HG03097 (cell line): Measurements from ENCODE around the gene ANTXR2.
"Not testable (repeated sequence)": the region's sequence is repeated elsewhere in the genome, so short reads cannot be mapped to it uniquely, and the experiment has no call there.

Experiments
- ATAC-seq: cut with Tn5 transposase; IDR thresholded peaks from one replicate; pipeline ENCODE4 v1.9.1; 2021; ENCODE audit not compliant: unreplicated experiment, low FRiP score

ANTXR2 gene

DNA sequence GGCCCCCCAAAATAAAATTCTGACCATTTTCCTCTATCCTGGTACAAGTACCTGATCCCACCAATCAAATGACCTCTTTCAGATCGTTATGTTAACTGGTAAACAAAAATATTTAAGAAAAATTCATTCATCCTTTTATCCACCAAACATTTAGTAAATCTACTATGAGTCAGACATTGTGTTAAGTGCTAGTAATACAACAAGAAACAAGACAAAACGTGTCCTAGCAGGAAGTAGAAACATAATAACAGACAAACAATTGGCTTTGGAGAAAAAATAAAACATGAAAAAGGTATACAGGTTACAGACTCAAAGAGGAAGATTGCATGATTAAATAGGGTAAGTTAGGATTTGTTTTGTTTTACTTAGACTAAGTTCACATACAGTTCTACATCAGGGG, 43.7 kb downstream of the ANTXR2 start:
- no peak for ATAC-seq

- ATAC-seq = no peak
These were observed 45.4 kb downstream of the ANTXR2 start for GRCh38 chr4:80027611-80028010.

GRCh38 chr4:80026100-80026499, 46.9 kb downstream of the ANTXR2 start:
- ATAC-seq = no peak

- ATAC-seq = no peak
These were observed 48.7 kb downstream of the ANTXR2 start for GRCh38 chr4:80024335-80024734.

- no peak for ATAC-seq
These were observed 50.7 kb downstream of the ANTXR2 start for GRCh38 chr4:80022282-80022681.

DNA sequence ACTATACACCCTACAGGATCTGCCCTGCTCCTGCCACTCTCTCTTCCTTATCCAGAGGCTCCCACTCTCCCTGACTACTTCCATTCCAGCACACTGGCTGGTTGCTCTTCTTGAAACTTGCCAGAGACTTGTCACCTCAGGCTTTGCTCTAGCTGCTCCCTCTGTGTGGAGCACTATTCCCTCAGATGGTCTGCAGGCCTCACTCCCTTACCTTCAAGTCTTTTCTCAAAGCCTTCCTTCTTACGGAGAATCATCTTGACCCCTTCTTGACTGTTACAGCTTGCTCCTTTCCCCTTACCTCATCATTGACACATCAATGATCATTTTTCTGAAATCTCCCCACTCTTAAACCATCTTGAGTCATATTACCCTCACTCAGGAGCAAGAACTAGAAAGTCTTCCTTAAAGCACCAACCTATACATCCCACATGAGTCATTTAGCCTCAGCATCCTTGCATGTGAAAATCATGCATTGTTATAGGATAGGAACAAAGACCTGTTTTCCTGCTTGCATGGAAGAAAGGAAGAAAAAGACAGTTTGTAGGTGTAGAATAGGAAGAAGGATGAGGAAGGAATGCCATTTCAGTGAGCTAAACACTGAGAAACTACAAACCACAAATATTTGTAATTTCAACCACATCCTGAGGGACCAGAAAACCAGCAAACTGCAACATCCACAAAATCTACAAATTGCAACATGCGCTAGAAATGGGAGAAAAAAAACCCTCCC, 55.7 kb downstream of the ANTXR2 start:
- ATAC-seq = peak; percentile 66

DNA sequence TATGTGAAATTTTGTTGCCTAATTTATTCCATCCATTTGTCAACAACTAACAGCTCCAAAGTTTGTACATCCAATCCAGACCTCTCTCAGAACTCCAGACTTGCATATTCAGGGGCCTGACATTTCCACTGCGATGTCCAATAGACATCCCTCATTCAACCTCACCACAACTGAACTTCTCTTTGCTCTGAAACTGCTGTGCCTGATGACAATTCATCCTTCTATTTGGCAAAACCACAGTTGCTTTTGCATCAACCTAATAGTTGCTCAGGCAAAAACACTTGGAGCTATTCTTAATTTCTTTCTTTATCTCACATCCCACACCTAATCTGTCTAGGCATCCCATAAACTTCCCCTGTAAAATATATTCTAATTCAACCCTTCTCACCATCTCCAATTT, 56.5 kb downstream of the ANTXR2 start:
- ATAC-seq = no peak

- ATAC-seq = no peak
These were observed 57.4 kb downstream of the ANTXR2 start for GRCh38 chr4:80015407-80016189.

- ATAC-seq = no peak
These were observed 58.5 kb downstream of the ANTXR2 start for GRCh38 chr4:80014531-80014930.

DNA sequence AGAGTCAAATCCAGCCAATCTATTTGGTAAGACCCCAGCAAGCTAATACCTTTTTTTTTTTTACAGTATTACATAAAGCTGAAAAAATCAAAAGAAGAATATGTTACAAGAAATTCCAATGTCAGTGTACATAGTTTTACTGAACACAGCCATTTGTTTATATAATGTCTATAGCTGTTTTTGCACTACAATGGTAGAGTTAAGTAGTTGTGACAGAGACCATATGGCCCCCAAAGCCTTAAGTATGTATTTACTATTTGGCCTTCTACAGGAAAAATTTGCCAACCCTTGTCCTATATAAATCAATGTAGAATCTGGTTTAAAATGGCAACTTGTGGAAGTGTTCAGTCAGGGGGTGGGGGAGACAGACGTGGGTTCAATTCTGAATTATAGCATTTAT, 60.7 kb downstream of the ANTXR2 start:
- no peak for ATAC-seq

GRCh38 chr4:80011636-80012236, 61.3 kb downstream of the ANTXR2 start:
- no peak for ATAC-seq

DNA sequence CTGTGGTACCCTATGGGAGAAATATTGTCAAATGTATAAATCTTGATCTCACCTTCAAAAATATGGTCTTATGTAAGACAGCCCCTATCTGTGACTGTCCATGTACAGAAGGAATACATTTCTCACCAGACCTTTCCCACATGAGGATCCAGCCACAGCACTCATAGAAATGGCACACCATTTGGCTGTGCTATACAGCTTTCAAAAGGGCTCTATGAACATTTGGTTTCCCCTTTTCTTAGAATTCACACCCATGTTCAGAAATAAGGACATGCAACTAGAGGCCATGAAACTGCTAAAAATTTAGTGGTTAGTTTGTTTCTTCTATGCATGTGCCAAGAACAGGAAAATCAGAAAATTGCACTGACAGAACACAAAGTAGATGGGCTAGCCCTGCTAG, 62.7 kb downstream of the ANTXR2 start:
- ATAC-seq = no peak

DNA sequence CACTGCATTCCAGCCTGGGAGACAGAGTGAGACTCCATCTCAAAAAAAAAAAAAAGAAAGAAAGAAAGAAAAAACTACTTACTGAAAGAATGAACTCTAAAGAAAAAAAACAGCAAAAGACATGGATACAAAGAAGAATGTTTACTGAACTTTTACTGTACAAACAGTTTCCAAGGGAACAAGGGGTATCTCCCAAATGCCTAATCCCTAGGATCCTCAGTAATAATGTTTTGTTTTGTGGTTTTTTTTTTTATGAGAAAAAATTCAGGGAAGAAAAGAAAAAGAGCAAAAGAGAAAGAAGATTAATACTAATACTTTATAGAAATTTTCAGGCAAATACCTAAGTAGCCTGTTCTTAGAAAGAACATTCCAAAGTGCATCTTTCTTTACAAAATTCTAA, 63.2 kb downstream of the ANTXR2 start:
- ATAC-seq = no peak

- no peak for ATAC-seq
These were observed 64.1 kb downstream of the ANTXR2 start for GRCh38 chr4:80008971-80009370.

DNA sequence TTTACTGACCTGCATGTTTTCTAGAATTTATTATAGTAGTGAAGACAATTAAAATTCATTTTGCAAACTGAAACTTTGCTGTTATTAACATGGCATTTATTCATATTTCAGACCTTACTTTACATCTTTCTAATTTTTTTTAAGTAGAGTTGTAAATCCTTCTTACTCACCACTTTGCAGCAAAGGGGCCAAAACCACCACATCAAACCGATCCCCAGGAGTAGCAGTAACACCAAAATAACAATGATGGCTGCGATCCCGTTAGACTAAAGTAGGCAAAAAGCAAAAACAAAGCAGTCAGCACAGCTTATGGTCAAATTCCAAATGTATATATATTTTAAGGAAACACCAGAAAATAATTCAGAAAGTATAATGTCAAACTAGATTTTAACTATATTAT, 64.7 kb downstream of the ANTXR2 start:
- ATAC-seq = no peak

DNA sequence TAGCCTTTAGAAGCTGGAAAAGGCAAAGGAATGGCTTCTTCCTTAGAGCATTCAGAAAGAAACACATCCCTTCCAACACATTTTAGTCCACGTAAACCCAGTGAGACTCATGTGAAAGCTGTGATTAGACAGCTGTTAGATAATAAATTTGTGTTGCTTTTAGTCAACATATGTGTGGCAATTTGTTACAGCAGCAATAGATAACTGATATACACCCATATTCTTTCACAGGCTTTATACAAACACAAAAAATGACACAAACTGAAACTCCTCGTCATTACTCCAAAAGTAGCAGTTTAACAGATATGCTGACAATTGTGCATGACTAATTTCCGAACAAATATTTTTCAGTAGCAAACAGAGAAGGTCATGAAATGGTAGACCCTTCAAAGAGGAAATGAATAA, 65.3 kb downstream of the ANTXR2 start:
- ATAC-seq = peak; percentile 72

GRCh38 chr4:80006935-80007744, 65.9 kb downstream of the ANTXR2 start:
- ATAC-seq = no peak

DNA sequence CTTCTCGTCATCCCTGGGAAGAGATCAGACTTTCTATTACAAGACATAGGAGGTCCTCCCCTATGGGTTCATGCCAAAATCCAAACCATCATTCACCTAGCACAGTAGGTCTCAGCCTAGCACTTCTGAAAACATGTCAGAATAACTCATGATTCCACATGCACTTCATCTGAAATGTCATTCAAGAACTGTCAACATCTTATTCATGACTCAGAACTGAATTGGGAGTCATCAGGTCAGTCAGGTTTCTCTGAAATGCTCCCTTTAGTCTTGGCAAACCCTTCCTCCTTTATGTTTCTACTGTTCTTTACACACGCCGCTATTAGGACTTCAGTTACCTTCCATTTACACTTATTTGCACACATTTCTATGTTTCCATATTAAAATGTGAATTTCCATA, 67.2 kb downstream of the ANTXR2 start:
- ATAC-seq = no peak

DNA sequence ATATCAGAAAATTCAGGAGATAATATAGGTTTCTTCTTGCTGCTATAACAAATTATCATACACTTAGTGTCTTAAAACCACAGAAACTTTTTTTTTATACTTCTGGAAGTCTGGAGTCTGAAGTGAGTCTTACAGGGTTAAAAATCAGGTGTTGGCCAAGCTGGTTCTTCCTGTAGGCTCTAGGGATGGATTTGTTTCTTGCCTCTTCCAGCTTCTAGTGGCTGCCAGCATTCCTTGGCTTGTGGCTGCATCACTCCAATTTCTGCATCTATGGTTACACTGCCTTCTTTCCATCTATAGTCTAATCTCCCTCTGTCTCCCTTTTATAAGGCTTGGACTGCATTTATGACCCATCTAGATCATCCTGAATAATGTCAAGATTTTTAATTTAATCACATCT, 68.7 kb downstream of the ANTXR2 start:
- ATAC-seq = no peak

DNA sequence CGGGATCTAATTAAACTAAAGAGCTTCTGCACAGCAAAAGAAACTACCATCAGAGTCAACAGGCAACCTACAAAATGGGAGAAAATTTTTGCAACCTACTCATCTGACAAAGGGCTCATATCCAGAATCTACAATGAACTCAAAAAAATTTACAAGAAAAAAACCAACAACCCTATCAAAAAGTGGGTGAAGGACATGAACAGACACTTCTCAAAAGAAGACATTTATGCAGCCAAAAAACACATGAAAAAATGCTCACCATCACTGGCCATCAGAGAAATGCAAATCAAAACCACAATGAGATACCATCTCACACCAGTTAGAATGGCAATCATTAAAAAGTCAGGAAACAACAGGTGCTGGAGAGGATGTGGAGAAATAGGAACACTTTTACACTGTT, 70.5 kb downstream of the ANTXR2 start:
- ATAC-seq = not testable (repeated sequence)

DNA sequence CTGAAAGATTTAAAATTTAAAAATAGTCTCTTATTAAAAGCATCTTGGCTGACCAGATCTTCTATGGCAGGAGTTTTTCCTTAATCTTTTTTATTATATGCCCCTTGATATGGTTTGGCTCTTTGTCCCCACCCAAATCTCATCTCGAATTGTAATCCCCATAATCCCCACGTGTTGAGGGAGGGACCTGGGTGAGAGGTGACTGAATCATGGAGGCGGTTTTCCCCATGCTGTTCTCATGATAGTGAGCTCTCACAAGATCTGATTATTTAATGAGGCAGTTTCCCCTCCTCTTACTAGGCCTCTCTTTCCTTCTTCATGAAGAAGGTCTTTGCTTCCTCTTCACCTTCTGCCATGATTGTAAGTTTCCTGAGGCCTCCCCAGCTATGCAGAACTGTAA, 74.0 kb downstream of the ANTXR2 start:
- not testable (repeated sequence) for ATAC-seq
